Endothelial cell of umbilical vein (primary cell): ENCODE results near the gene NANOS1. TPM values are rescaled to one million over a fixed set of nuclear protein-coding genes. Genes with fewer than 3 reads are reported as not detected.

ENCODE experiments used
- BruUV-seq: library from RNA; stranded (reverse); fragments of 400-500 nt; replicated peaks from 2 replicates; lab custom pipeline; 2021; lab: Mats Ljungman, UMichigan
- CTCF ChIA-PET: fragments of 300-600, 350-600 bp; sonication (Branson Sonifier 250); formaldehyde crosslinking; loops from one replicate; lab custom pipeline; 2021; ENCODE audit warnings: antibody characterized with exemption, inconsistent platforms; lab: Charles Lee
- POLR2A ChIA-PET: fragments of 300-600, 350-600 bp; sonication (Branson Sonifier 250); formaldehyde crosslinking; loops from one replicate; lab custom pipeline; 2021; ENCODE audit warnings: antibody characterized with exemption, inconsistent platforms; lab: Charles Lee
- DNase-seq: peaks from one replicate; pipeline ENCODE4 v3.0.0-alpha.2; 2011; ENCODE audit warnings: low read depth, low spot score
- FAIRE-seq: peaks from 2 replicates; lab custom pipeline; 2011; peaks lifted over from hg19 to GRCh38; lab: Jason Lieb, UNC
- H2AFZ ChIP-seq: 2 replicates; pipeline ENCODE4 v1.6.0; 2012; ENCODE audit warnings: low read depth, low read length, control low read depth, inconsistent platforms
- H3K27ac ChIP-seq: 2 replicates; pipeline ENCODE4 v1.5.1; 2011; ENCODE audit warnings: low read depth, mild to moderate bottlenecking, control low read depth, low read length, moderate library complexity; ENCODE audit not compliant: insufficient read depth
- H3K27me3 ChIP-seq, 2 experiments: 2 replicates each; pipeline versions ENCODE4 v1.6.0 to v1.6.1; 2011; ENCODE audit warnings: low read length in 2 of 2, mixed read lengths in 1 of 2; ENCODE audit not compliant: control insufficient read depth in 2 of 2, insufficient read depth in 2 of 2
- H3K36me3 ChIP-seq, 2 experiments: 2 replicates in 1 of 2; 3 replicates in 1 of 2; pipeline ENCODE4 v1.5.1; 2011; ENCODE audit warnings: low read length in 2 of 2, mild to moderate bottlenecking in 1 of 2, moderate library complexity in 1 of 2; ENCODE audit not compliant: control insufficient read depth in 2 of 2, insufficient read depth in 2 of 2; ENCODE audit errors: extremely low read depth in 1 of 2
- H3K4me1 ChIP-seq: 3 replicates; pipeline ENCODE4 v1.5.1; 2011; ENCODE audit warnings: mild to moderate bottlenecking, low read length; ENCODE audit not compliant: control insufficient read depth, insufficient read depth; ENCODE audit errors: extremely low read depth
- H3K4me2 ChIP-seq: 2 replicates; pipeline ENCODE4 v1.6.1; 2011; ENCODE audit warnings: low read length, control low read depth, mixed read lengths; ENCODE audit not compliant: insufficient read depth
- H3K4me3 ChIP-seq, 3 experiments: fragments of 200-600 bp in 1 of 3; sonication (generic), shearing (Covaris generic) in 1 of 3; replicated peaks in 1 of 3; 2 replicates each; pipeline ENCODE4 v1.5.1; 2011 to 2016; ENCODE audit warnings: control low read depth in 3 of 3, low read length in 3 of 3, mild to moderate bottlenecking in 2 of 3, inconsistent platforms in 1 of 3, low read depth in 1 of 3, moderate library complexity in 1 of 3; ENCODE audit not compliant: insufficient read depth in 1 of 3
- H3K79me2 ChIP-seq: 2 replicates; pipeline ENCODE4 v1.6.0; 2012; ENCODE audit warnings: low read length, inconsistent platforms; ENCODE audit not compliant: control insufficient read depth, insufficient read depth
- H3K9ac ChIP-seq: replicated peaks from 2 replicates; pipeline ENCODE3; 2011; ENCODE audit warnings: low read length, control low read depth; ENCODE audit not compliant: insufficient read depth; ENCODE audit errors: extremely low read depth
- H3K9me1 ChIP-seq: replicated peaks from 3 replicates; pipeline ENCODE4 v1.6.0; 2011; ENCODE audit warnings: mild to moderate bottlenecking, low read length; ENCODE audit not compliant: control insufficient read depth, insufficient read depth; ENCODE audit errors: extremely low read depth
- H3K9me3 ChIP-seq: replicated peaks from 2 replicates; pipeline ENCODE4 v1.5.1; 2012; ENCODE audit warnings: low read length, inconsistent platforms; ENCODE audit not compliant: control insufficient read depth, insufficient read depth
- H4K20me1 ChIP-seq: replicated peaks from 2 replicates; pipeline ENCODE3; 2011; ENCODE audit warnings: mild to moderate bottlenecking, low read length; ENCODE audit not compliant: control insufficient read depth, insufficient read depth; ENCODE audit errors: extremely low read depth
- EZH2 ChIP-seq: IDR thresholded peaks from 2 replicates; pipeline ENCODE4 v1.6.1; 2012; ENCODE audit warnings: borderline replicate concordance, low read depth, mild to moderate bottlenecking, moderate library complexity, low read length, inconsistent platforms; ENCODE audit not compliant: severe bottlenecking
- FOS ChIP-seq: IDR thresholded peaks from 2 replicates; pipeline ENCODE4 v1.6.1; 2011; ENCODE audit warnings: mild to moderate bottlenecking, low read length, moderate library complexity, borderline replicate concordance; ENCODE audit not compliant: insufficient read depth
- GATA2 ChIP-seq: IDR thresholded peaks from 2 replicates; pipeline ENCODE4 v1.7.0; 2011; ENCODE audit warnings: low read depth, mild to moderate bottlenecking, moderate library complexity, mixed read lengths, low read length; ENCODE audit not compliant: insufficient read length, insufficient read depth
- JUN ChIP-seq: IDR thresholded peaks from 2 replicates; pipeline ENCODE4 v1.6.1; 2011; ENCODE audit warnings: borderline replicate concordance, low read depth; ENCODE audit not compliant: insufficient read length, insufficient read depth
- MAX ChIP-seq: IDR thresholded peaks from 2 replicates; pipeline ENCODE4 v1.6.1; 2011; ENCODE audit not compliant: insufficient read depth, insufficient read length
- MYC ChIP-seq: IDR thresholded peaks from one replicate; pipeline ENCODE4 v1.6.1; 2011; ENCODE audit warnings: mild to moderate bottlenecking, low read depth, low read length
- POLR2A ChIP-seq: IDR thresholded peaks from 2 replicates; pipeline ENCODE4 v1.6.1; 2012; ENCODE audit warnings: low read depth, mild to moderate bottlenecking, control low read depth, low read length
- POLR2AphosphoS5 ChIP-seq: IDR thresholded peaks from 2 replicates; pipeline ENCODE4 v1.6.1; 2012; ENCODE audit warnings: low read depth, mild to moderate bottlenecking, control low read depth, low read length, moderate library complexity; ENCODE audit not compliant: insufficient read depth
- dilution Hi-C: fragments of 300-500 bp; cut with MboI; formaldehyde crosslinking; loops from one replicate; pipeline ENCODE4 v1.15.0; 2019; ENCODE audit warnings: low sequenced_read_pairs; ENCODE audit not compliant: extremely low pct_ligation_motif_present
- intact Hi-C: fragments of 100-400 bp; cut with micrococcal nuclease; formaldehyde crosslinking; loops from one replicate; pipeline ENCODE4 v1.10.0; 2022
- polyA plus RNA-seq, 4 experiments: library from polyadenylated mRNA; depleted of rRNA in 3 of 4; stranded (reverse) in 3 of 4; unstranded in 1 of 4; fragments of >200 nt; gene quantifications; 2 replicates each; pipeline versions ENCODE4 v1.2.1 to v1.2.3, GENCODE V29; 2011 to 2012; ENCODE audit warnings: missing spikeins in 1 of 4
- total RNA-seq: library from RNA; stranded (reverse); gene quantifications from 2 replicates; pipeline ENCODE4 v1.2.3, GENCODE V29; 2021
- TF ChIP-seq, protein P1 (sequence below), 2 donors: IDR thresholded peaks; 1 replicate in 1 of 2; 2 replicates in 1 of 2; pipeline ENCODE4 v1.5.1; 2011; ENCODE audit warnings: low read length in 2 of 2, mild to moderate bottlenecking in 2 of 2, moderate library complexity in 2 of 2, control low read depth in 1 of 2, inconsistent platforms in 1 of 2, low read depth in 1 of 2; ENCODE audit not compliant: insufficient read depth in 1 of 2; ENCODE audit errors: extremely low read depth in 1 of 2

NANOS1 gene
- total and polyA plus RNA-seq, 2 donors (not counting 3 experiments of a cell fraction or from before 2014, with no cell fraction given), result 0.29 to 0.40 TPM

GRCh38 chr10:118981946-118982345 lies 47.6 kb upstream of the NANOS1 start:
- FAIRE-seq, result no peak
- Histone ChIP-seq H3K4me1 (no peaks in the 10 kb centered on the region), H3K36me3 (no peaks in the 10 kb centered on the region), H2AFZ (no peak overlapping the region), H3K9me1 (no peaks in the 10 kb centered on the region), H4K20me1 (no peaks in the 10 kb centered on the region), H3K27me3 (no peaks in the 10 kb centered on the region), H3K27ac (no peak overlapping the region), H3K9ac (no peak overlapping the region), H3K9me3 (no peaks in the 10 kb centered on the region), H3K79me2 (no peaks in the 10 kb centered on the region), H3K4me3 (no peak overlapping the region), H3K4me2 (no peak overlapping the region)
- no peak for DNase-seq
- no TSS peak for BruUV-seq
- intact Hi-C loops, result no loop called here
- TF ChIP-seq FOS (no peak), POLR2A (no peak), POLR2AphosphoS5 (no peak), GATA2 (no peak), JUN (no peak), MYC (no peak), MAX (no peak), EZH2 (no peak)
- TF ChIP-seq, protein P1, sequence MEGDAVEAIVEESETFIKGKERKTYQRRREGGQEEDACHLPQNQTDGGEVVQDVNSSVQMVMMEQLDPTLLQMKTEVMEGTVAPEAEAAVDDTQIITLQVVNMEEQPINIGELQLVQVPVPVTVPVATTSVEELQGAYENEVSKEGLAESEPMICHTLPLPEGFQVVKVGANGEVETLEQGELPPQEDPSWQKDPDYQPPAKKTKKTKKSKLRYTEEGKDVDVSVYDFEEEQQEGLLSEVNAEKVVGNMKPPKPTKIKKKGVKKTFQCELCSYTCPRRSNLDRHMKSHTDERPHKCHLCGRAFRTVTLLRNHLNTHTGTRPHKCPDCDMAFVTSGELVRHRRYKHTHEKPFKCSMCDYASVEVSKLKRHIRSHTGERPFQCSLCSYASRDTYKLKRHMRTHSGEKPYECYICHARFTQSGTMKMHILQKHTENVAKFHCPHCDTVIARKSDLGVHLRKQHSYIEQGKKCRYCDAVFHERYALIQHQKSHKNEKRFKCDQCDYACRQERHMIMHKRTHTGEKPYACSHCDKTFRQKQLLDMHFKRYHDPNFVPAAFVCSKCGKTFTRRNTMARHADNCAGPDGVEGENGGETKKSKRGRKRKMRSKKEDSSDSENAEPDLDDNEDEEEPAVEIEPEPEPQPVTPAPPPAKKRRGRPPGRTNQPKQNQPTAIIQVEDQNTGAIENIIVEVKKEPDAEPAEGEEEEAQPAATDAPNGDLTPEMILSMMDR (IDR thresholded peaks at IDR 0.05; ENCODE audit: extremely low read depth in 1 of 2, insufficient read depth in 1 of 2, low read depth in 1 of 2, low read length in 2 of 2), result no peak
- POLR2A ChIA-PET, result no interaction called here
- dilution Hi-C loops, result no loop called here
- CTCF ChIA-PET, result interaction anchor here (0.6 kb wide), 1 partner anchor 18 kb away, joined by 3 read pairs; no protein-coding TSS in a partner anchor
